ENCODE results near the gene EPS8.

EPS8 gene

DNA sequence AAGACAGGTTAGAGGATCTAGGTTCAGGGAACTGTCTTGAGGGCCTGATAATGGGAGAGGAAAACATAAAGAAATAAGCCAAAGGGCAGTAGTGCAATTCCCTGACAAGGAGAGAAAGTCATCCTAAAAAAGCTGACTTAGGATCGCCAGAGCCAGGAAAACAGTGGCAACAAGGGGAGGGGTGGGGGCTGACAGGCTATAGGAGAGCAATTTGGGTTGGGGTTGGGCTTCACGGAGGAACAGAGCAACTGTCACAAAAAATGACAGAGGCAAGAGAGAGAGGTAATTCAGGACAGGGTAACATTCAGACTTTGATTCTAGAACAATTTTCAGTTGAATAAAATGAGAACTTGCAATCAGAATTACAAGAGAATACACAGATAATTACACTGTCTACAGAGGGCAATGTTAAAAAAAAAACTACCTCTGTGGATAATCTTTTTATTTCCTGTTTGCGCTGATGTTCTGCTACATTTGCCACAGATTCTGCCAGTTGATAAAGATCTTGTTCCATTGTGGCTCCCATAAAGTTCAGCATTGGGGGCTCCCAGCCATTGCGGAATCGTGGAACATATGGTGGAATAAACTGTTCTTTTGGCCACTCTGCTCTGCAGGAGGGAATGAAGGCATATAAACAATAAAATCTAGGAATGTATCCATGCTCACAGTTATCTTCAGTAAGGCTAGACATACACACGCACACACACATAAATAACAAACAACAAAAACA lies 138.6 kb downstream of the EPS8 start:
- Histone ChIP-seq H3K9ac (ENCODE audit: low read length) (peak overlapping the region; percentile 44), H2AK5ac (ENCODE audit: low read length, severe bottlenecking) (no peak overlapping the region), H3K23ac (ENCODE audit: low read length in 2 of 2) (no peak overlapping the region), H3K27ac (ENCODE audit: low read length, poor library complexity, severe bottlenecking) (no peak overlapping the region), H3K4me3 (ENCODE audit: insufficient read depth in 1 of 2, low read depth in 1 of 2, low read length in 2 of 2) (peak overlapping the region in 1 of 2 experiments; percentile 2), H3K79me1 (replicated peaks; ENCODE audit: low read length, poor library complexity, severe bottlenecking) (peaks cover 14% of the 10 kb centered on the region), H2BK12ac (ENCODE audit: low read length in 2 of 2) (no peak overlapping the region), H3K4ac (ENCODE audit: low read depth in 1 of 2, low read length in 2 of 2) (peak overlapping the region in 1 of 2 experiments; percentile 36), H3K36me3 (ENCODE audit: control insufficient read depth in 1 of 2, insufficient read depth in 2 of 2, low read depth in 1 of 2, low read length in 2 of 2) (peaks cover 11 to 87% of the 10 kb centered on the region in 2 experiments), H4K91ac (ENCODE audit: low read length) (no peak overlapping the region), H3K27me3 (ENCODE audit: control insufficient read depth in 1 of 2, insufficient read depth in 1 of 2, low read length in 2 of 2) (no peaks in the 10 kb centered on the region), H3K4me2 (ENCODE audit: low read length, poor library complexity, severe bottlenecking) (no peak overlapping the region), H2BK15ac (ENCODE audit: low read depth, poor library complexity, severe bottlenecking) (no peak overlapping the region), H2BK120ac (ENCODE audit: low read depth, low read length) (peak overlapping the region; percentile 20), H2AFZ (ENCODE audit: low read depth, low read length) (no peak overlapping the region), H3K9me3 (ENCODE audit: control insufficient read depth, low read length) (no peaks in the 10 kb centered on the region), H4K8ac (ENCODE audit: low read length) (no peak overlapping the region), H2BK5ac (ENCODE audit: low read depth, low read length, poor library complexity, severe bottlenecking) (no peak overlapping the region), H3K14ac (ENCODE audit: low read length in 2 of 2) (no peak overlapping the region), H3K4me1 (ENCODE audit: control insufficient read depth, insufficient read depth, low read depth, low read length) (peaks cover 1% of the 10 kb centered on the region), H3K18ac (ENCODE audit: low read depth in 1 of 2, low read length in 2 of 2) (peak overlapping the region; percentile 69 to 76)
- peak; percentile 51 for DNase-seq
- WGBS, result 69% methylated on average over 5 of the region's 6 CpGs

DNA sequence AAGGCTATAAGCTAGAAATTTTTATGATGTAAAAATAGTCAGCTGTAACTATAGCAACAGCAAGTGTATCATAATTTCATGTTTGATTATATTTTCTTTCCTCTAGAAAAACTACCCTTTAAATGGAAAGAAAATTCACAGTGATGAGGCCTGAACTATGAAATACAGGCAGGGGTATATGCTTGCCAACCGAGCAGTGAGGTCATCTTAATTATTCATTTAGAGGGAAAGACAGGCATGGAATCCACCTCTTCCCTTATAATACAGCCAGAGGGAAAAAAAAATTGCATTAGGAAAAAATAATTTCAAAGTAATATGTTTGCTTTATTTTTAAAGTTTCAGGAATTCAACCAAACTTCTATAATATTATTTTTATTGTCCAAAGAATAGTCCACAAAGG lies 139.8 kb downstream of the EPS8 start:
- no peak overlapping the region for H3K14ac ChIP-seq (ENCODE audit: low read length in 2 of 2)
- H4K8ac ChIP-seq (ENCODE audit: low read length), result no peak overlapping the region
- H2BK15ac ChIP-seq (ENCODE audit: low read depth, poor library complexity, severe bottlenecking), result no peak overlapping the region
- H3K36me3 ChIP-seq (ENCODE audit: control insufficient read depth in 1 of 2, insufficient read depth in 2 of 2, low read depth in 1 of 2, low read length in 2 of 2), result peaks cover 10 to 81% of the 10 kb centered on the region in 2 experiments
- H3K9me3 ChIP-seq (ENCODE audit: control insufficient read depth, low read length), result no peaks in the 10 kb centered on the region
- H2BK120ac ChIP-seq (ENCODE audit: low read depth, low read length), result no peak overlapping the region
- H3K4me3 ChIP-seq (ENCODE audit: insufficient read depth in 1 of 2, low read depth in 1 of 2, low read length in 2 of 2), result no peak overlapping the region
- H2BK12ac ChIP-seq (ENCODE audit: low read length in 2 of 2), result no peak overlapping the region
- no peak overlapping the region for H3K18ac ChIP-seq (ENCODE audit: low read depth in 1 of 2, low read length in 2 of 2)
- H2AFZ ChIP-seq (ENCODE audit: low read depth, low read length), result no peak overlapping the region
- H3K4me1 ChIP-seq (ENCODE audit: control insufficient read depth, insufficient read depth, low read depth, low read length), result peaks cover 1% of the 10 kb centered on the region
- no peak overlapping the region for H3K4me2 ChIP-seq (ENCODE audit: low read length, poor library complexity, severe bottlenecking)
- no peak overlapping the region for H2BK5ac ChIP-seq (ENCODE audit: low read depth, low read length, poor library complexity, severe bottlenecking)
- no peak overlapping the region for H3K4ac ChIP-seq (ENCODE audit: low read depth in 1 of 2, low read length in 2 of 2)
- no peak for DNase-seq
- no peak overlapping the region for H3K27ac ChIP-seq (ENCODE audit: low read length, poor library complexity, severe bottlenecking)
- H3K79me1 ChIP-seq (replicated peaks; ENCODE audit: low read length, poor library complexity, severe bottlenecking), result peaks cover 13% of the 10 kb centered on the region
- H2AK5ac ChIP-seq (ENCODE audit: low read length, severe bottlenecking), result no peak overlapping the region
- H3K27me3 ChIP-seq (ENCODE audit: control insufficient read depth in 1 of 2, insufficient read depth in 1 of 2, low read length in 2 of 2), result no peaks in the 10 kb centered on the region
- no CpG with 5 or more reads among the region's 1 CpG for WGBS
- no peak overlapping the region for H4K91ac ChIP-seq (ENCODE audit: low read length)
- H3K23ac ChIP-seq (ENCODE audit: low read length in 2 of 2), result no peak overlapping the region
- H3K9ac ChIP-seq (ENCODE audit: low read length), result peak overlapping the region; percentile 41

DNA sequence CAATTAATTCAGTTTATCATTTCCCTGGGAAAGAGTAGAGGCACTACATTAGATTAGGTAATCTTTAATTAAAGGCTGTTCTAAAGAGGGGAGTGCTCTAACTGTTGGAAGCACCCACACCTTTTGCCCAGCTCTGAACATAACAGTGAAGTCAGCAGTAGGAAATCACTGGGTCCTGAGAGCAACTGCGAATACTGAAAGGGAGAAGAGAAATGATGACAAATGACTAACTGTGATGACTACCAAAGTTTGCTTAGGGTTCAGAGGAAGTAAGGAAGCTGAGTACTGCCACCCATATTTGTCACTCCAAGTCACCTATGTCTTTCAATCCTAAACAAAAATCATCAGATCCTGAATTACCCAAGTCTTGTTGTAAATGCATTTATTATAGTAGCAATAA lies 140.6 kb downstream of the EPS8 start:
- Histone ChIP-seq H3K14ac (ENCODE audit: low read length in 2 of 2) (no peak overlapping the region), H3K18ac (ENCODE audit: low read depth in 1 of 2, low read length in 2 of 2) (no peak overlapping the region), H3K4me3 (ENCODE audit: insufficient read depth in 1 of 2, low read depth in 1 of 2, low read length in 2 of 2) (no peak overlapping the region), H2BK120ac (ENCODE audit: low read depth, low read length) (no peak overlapping the region), H3K9me3 (ENCODE audit: control insufficient read depth, low read length) (no peaks in the 10 kb centered on the region), H4K91ac (ENCODE audit: low read length) (no peak overlapping the region), H2BK15ac (ENCODE audit: low read depth, poor library complexity, severe bottlenecking) (no peak overlapping the region), H3K4ac (ENCODE audit: low read depth in 1 of 2, low read length in 2 of 2) (no peak overlapping the region), H3K4me1 (ENCODE audit: control insufficient read depth, insufficient read depth, low read depth, low read length) (peaks cover 1% of the 10 kb centered on the region), H2BK5ac (ENCODE audit: low read depth, low read length, poor library complexity, severe bottlenecking) (no peak overlapping the region), H2AFZ (ENCODE audit: low read depth, low read length) (no peak overlapping the region), H3K9ac (ENCODE audit: low read length) (peak overlapping the region; percentile 41), H3K27me3 (ENCODE audit: control insufficient read depth in 1 of 2, insufficient read depth in 1 of 2, low read length in 2 of 2) (no peaks in the 10 kb centered on the region), H3K79me1 (replicated peaks; ENCODE audit: low read length, poor library complexity, severe bottlenecking) (peaks cover 15% of the 10 kb centered on the region), H3K4me2 (ENCODE audit: low read length, poor library complexity, severe bottlenecking) (no peak overlapping the region), H4K8ac (ENCODE audit: low read length) (no peak overlapping the region), H3K27ac (ENCODE audit: low read length, poor library complexity, severe bottlenecking) (no peak overlapping the region), H3K36me3 (ENCODE audit: control insufficient read depth in 1 of 2, insufficient read depth in 2 of 2, low read depth in 1 of 2, low read length in 2 of 2) (peaks cover 10 to 80% of the 10 kb centered on the region in 2 experiments), H2AK5ac (ENCODE audit: low read length, severe bottlenecking) (no peak overlapping the region), H2BK12ac (ENCODE audit: low read length in 2 of 2) (no peak overlapping the region), H3K23ac (ENCODE audit: low read length in 2 of 2) (no peak overlapping the region)
- WGBS, result no CpG with 5 or more reads among the region's 1 CpG
- DNase-seq, result no peak

DNA sequence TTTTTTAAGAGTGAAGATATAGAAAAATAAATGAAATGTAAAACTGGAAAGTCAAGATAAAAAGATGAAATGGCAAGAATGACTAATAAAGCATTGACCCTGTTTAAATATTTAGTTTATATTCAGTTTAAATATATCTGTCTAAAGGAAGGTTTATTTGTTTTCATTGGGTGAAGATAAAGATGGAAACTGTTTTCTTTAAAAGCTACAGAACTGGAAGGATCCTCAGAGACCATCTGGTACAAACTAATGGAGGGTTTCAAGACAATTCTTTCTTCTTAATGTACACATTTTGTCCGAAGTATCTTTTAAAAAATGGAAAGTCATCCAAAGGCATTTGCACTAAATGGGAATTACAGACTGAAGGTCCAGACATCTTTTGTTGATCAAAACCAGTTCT lies 142.6 kb downstream of the EPS8 start:
- H3K23ac ChIP-seq (ENCODE audit: low read length in 2 of 2), result no peak overlapping the region
- H3K79me1 ChIP-seq (replicated peaks; ENCODE audit: low read length, poor library complexity, severe bottlenecking), result peaks cover 11% of the 10 kb centered on the region
- H4K8ac ChIP-seq (ENCODE audit: low read length), result no peak overlapping the region
- no peak overlapping the region for H3K9ac ChIP-seq (ENCODE audit: low read length)
- H3K27me3 ChIP-seq (ENCODE audit: control insufficient read depth in 1 of 2, insufficient read depth in 1 of 2, low read length in 2 of 2), result no peaks in the 10 kb centered on the region
- no CpG with 5 or more reads among the region's 1 CpG for WGBS
- H3K4ac ChIP-seq (ENCODE audit: low read depth in 1 of 2, low read length in 2 of 2), result no peak overlapping the region
- no peaks in the 10 kb centered on the region for H3K9me3 ChIP-seq (ENCODE audit: control insufficient read depth, low read length)
- H3K18ac ChIP-seq (ENCODE audit: low read depth in 1 of 2, low read length in 2 of 2), result no peak overlapping the region
- no peak overlapping the region for H2BK15ac ChIP-seq (ENCODE audit: low read depth, poor library complexity, severe bottlenecking)
- no peak overlapping the region for H2AK5ac ChIP-seq (ENCODE audit: low read length, severe bottlenecking)
- no peak overlapping the region for H4K91ac ChIP-seq (ENCODE audit: low read length)
- H2BK12ac ChIP-seq (ENCODE audit: low read length in 2 of 2), result no peak overlapping the region
- H3K4me2 ChIP-seq (ENCODE audit: low read length, poor library complexity, severe bottlenecking), result no peak overlapping the region
- H3K4me1 ChIP-seq (ENCODE audit: control insufficient read depth, insufficient read depth, low read depth, low read length), result peaks cover 1% of the 10 kb centered on the region
- no peak overlapping the region for H3K14ac ChIP-seq (ENCODE audit: low read length in 2 of 2)
- H3K36me3 ChIP-seq (ENCODE audit: control insufficient read depth in 1 of 2, insufficient read depth in 2 of 2, low read depth in 1 of 2, low read length in 2 of 2), result peaks cover 7 to 75% of the 10 kb centered on the region in 2 experiments
- H2BK5ac ChIP-seq (ENCODE audit: low read depth, low read length, poor library complexity, severe bottlenecking), result no peak overlapping the region
- DNase-seq, result no peak
- no peak overlapping the region for H2AFZ ChIP-seq (ENCODE audit: low read depth, low read length)
- H2BK120ac ChIP-seq (ENCODE audit: low read depth, low read length), result no peak overlapping the region
- H3K27ac ChIP-seq (ENCODE audit: low read length, poor library complexity, severe bottlenecking), result no peak overlapping the region
- no peak overlapping the region for H3K4me3 ChIP-seq (ENCODE audit: insufficient read depth in 1 of 2, low read depth in 1 of 2, low read length in 2 of 2)

All from mesenchymal stem cell (in vitro differentiated cells and primary cell).